Measurements from ENCODE around the gene VAMP1. TPM values are rescaled to one million over a fixed set of nuclear protein-coding genes. Genes with fewer than 3 reads are reported as not detected.

The VAMP1 gene
- total and polyA plus RNA-seq, 2 of the 8 experiments (the other 6 are each of a cell fraction or from before 2014, with no cell fraction given) = 10.8 to 23.1 TPM

- no peak overlapping the region for H2BK120ac ChIP-seq (replicated peaks; ENCODE audit: low read depth, low read length)
- no peak overlapping the region for H3K4me3 ChIP-seq (ENCODE audit: extremely low read depth in 1 of 4, insufficient read depth in 2 of 4, low read depth in 3 of 4, low read length in 4 of 4)
- no peak overlapping the region for H3K14ac ChIP-seq (ENCODE audit: insufficient read length)
- peaks cover 0 to 2% of the 10 kb centered on the region in 2 experiments for H4K20me1 ChIP-seq (replicated peaks in 1 of 2; ENCODE audit: control insufficient read depth in 1 of 2, insufficient read depth in 2 of 2, low read length in 2 of 2)
- peaks cover 3 to 7% (median 5%) of the 10 kb centered on the region in 4 experiments; a peak in 4 of 7 replicates for H3K4me1 ChIP-seq (replicated peaks in 1 of 4; ENCODE audit: control insufficient read depth in 3 of 4, insufficient read depth in 4 of 4, low read length in 3 of 4)
- 75% methylated on average over 12 of the region's 12 CpGs; no CpG with 5 or more reads in 1 of the 2 experiments for WGBS, 2 experiments (ENCODE audit: extremely low coverage in 1 of 2, insufficient coverage in 1 of 2, insufficient read length in 1 of 2, insufficient replicate concordance in 2 of 2, low coverage in 1 of 2, low lambda C conversion rate in 2 of 2, missing lambda C conversion rate in 1 of 2)
- H3K27me3 ChIP-seq (replicated peaks in 1 of 4; ENCODE audit: control insufficient read depth in 3 of 4, extremely low read depth in 1 of 4, insufficient read depth in 3 of 4, low read length in 3 of 4) = no peaks in the 10 kb centered on the region
- DNase-seq (ENCODE audit: low read depth in 1 of 2, low spot score in 2 of 2) (peak; percentile 19 to 52), FAIRE-seq (peak; percentile 7)
- H3K23me2 ChIP-seq (ENCODE audit: low read depth, low read length) = no peaks in the 10 kb centered on the region
- H4K8ac ChIP-seq (ENCODE audit: extremely low read depth, insufficient read depth, low read length) = no peak overlapping the region
- peak overlapping the region; percentile 43 for H3K27ac ChIP-seq (ENCODE audit: low read depth, low read length)
- peak overlapping the region in 1 of 4 experiments; percentile 44; a peak in 2 of 7 replicates for H3K9ac ChIP-seq (replicated peaks in 1 of 4; ENCODE audit: extremely low read depth in 1 of 4, low read depth in 3 of 4, low read length in 3 of 4)
- no peak overlapping the region for H2BK20ac ChIP-seq (ENCODE audit: low read length)
- H2AFZ ChIP-seq (ENCODE audit: low read length) = no peak overlapping the region
- peaks cover 13 to 39% (median 29%) of the 10 kb centered on the region in 4 experiments for H3K36me3 ChIP-seq (ENCODE audit: control insufficient read depth in 2 of 4, insufficient read depth in 4 of 4, low read length in 3 of 4)
- no peak overlapping the region for H3K56ac ChIP-seq (replicated peaks; ENCODE audit: insufficient read length, low read depth, low read length)
- H3K79me1 ChIP-seq (ENCODE audit: low read depth, low read length) = peaks cover 5% of the 10 kb centered on the region
- no peak overlapping the region for H3K18ac ChIP-seq (ENCODE audit: extremely low read depth, low read length)
- no peak overlapping the region for H2BK15ac ChIP-seq (ENCODE audit: low read length)
- POLR2A ChIA-PET (ENCODE audit: partially characterized antibody) = interaction anchor here (0.7 to 5.9 kb wide), 13 partner anchors 10 to 132 kb away, joined by 3 to 37 read pairs (median 5); partner anchors contain the start of genes GAPDH, MRPL51, NCAPD2 and SCNN1A
- H3K23ac ChIP-seq (ENCODE audit: insufficient read length) = no peak overlapping the region
- no peaks in the 10 kb centered on the region for H3K9me3 ChIP-seq (ENCODE audit: insufficient read depth in 2 of 2, low read depth in 1 of 2, low read length in 1 of 2)
- peak overlapping the region in 1 of 2 experiments; percentile 31; a peak in 2 of 4 replicates for H3K4me2 ChIP-seq (ENCODE audit: insufficient read depth in 1 of 2, low read depth in 2 of 2, low read length in 2 of 2)
- no peak overlapping the region for H3K4ac ChIP-seq (replicated peaks; ENCODE audit: insufficient read length, low read depth, low read length)
- H4K5ac ChIP-seq (ENCODE audit: insufficient read length, low read depth, low read length) = peak overlapping the region; percentile 48
- no peak overlapping the region for H2BK12ac ChIP-seq (ENCODE audit: low read depth, low read length)
- no peak overlapping the region for H4K91ac ChIP-seq (replicated peaks; ENCODE audit: insufficient read length, low read length)
- peaks cover 0 to 27% of the 10 kb centered on the region in 2 experiments; a peak in 2 of 4 replicates for H3K79me2 ChIP-seq (ENCODE audit: control insufficient read depth in 1 of 2, insufficient read depth in 2 of 2, low read length in 2 of 2)
- peak overlapping the region; percentile 2; the same call in 1 of the 2 replicates for H2BK5ac ChIP-seq (ENCODE audit: low read depth, low read length)
- CTCF ChIA-PET (ENCODE audit: partially characterized antibody) = interaction anchor here (0.7 to 1.4 kb wide), 4 partner anchors 10 to 83 kb away, joined by 3 to 6 read pairs (median 4); no protein-coding TSS in a partner anchor
- H2AK5ac ChIP-seq (ENCODE audit: low read depth, low read length) = no peak overlapping the region
- TF ChIP-seq BACH1 (IDR thresholded peaks at IDR 0.05; ENCODE audit: low read length) (no peak), KDM1A (IDR thresholded peaks at IDR 0.05; ENCODE audit: borderline replicate concordance, low read length) (no peak), YY1 (IDR thresholded peaks at IDR 0.05; ENCODE audit: low read depth, low read length) (no peak), MAX (IDR thresholded peaks at IDR 0.05) (no peak), SIRT6 (IDR thresholded peaks at IDR 0.05; ENCODE audit: low read length) (no peak), CTBP2 (IDR thresholded peaks at IDR 0.05; ENCODE audit: borderline replicate concordance, insufficient read depth, insufficient read length, low read length) (no peak), CBX5 (IDR thresholded peaks at IDR 0.05; ENCODE audit: low read depth, low read length) (no peak), SP4 (IDR thresholded peaks at IDR 0.05; ENCODE audit: low read length) (no peak), CEBPB (IDR thresholded peaks at IDR 0.05; ENCODE audit: low read depth, low read length) (peak; percentile 82), NANOG (IDR thresholded peaks at IDR 0.05; ENCODE audit: insufficient read depth, low read depth, low read length, poor library complexity, severe bottlenecking) (no peak), SP1 (IDR thresholded peaks at IDR 0.05; ENCODE audit: low read depth, low read length) (no peak), TCF12 (IDR thresholded peaks at IDR 0.05; ENCODE audit: low read depth, low read length) (no peak)
Measured at GRCh38 chr12:6507102-6507998, 36.9 kb upstream of the VAMP1 start.

Measured in H1 (cell line).